Measurements from ENCODE around the gene ITIH2.
A peak's percentile ranks its signal among the peaks of the same experiment; 100 is the strongest.
"Not testable (repeated sequence)": the region's sequence is repeated elsewhere in the genome, so short reads cannot be mapped to it uniquely, and the experiment has no call there.

Gene ITIH2

GRCh38 chr10:7752251-7752650 is 49.1 kb downstream of the ITIH2 start:
- DNase-seq: no peak

- DNase-seq: no peak
Measured at GRCh38 chr10:7755103-7755502, 52.0 kb downstream of the ITIH2 start.

- DNase-seq: peak; percentile 39
Measured at GRCh38 chr10:7756360-7756992, 53.4 kb downstream of the ITIH2 start.

- no peak for DNase-seq
Measured at GRCh38 chr10:7763929-7764328, 60.8 kb downstream of the ITIH2 start.

- DNase-seq: no peak
Measured at GRCh38 chr10:7766241-7766640, 63.1 kb downstream of the ITIH2 start.

- no peak for DNase-seq
Measured at GRCh38 chr10:7767209-7767608, 64.1 kb downstream of the ITIH2 start.

GRCh38 chr10:7768417-7768816 is 65.3 kb downstream of the ITIH2 start:
- DNase-seq: no peak

- DNase-seq: peak; percentile 55
Measured at GRCh38 chr10:7773845-7774801, 71.0 kb downstream of the ITIH2 start.

- DNase-seq: no peak
Measured at GRCh38 chr10:7776777-7777176, 73.7 kb downstream of the ITIH2 start.

GRCh38 chr10:7782194-7782593 is 79.1 kb downstream of the ITIH2 start:
- not testable (repeated sequence) for DNase-seq

- no peak for DNase-seq
Measured at GRCh38 chr10:7786430-7786829, 83.3 kb downstream of the ITIH2 start.

- DNase-seq: no peak
Measured at GRCh38 chr10:7787150-7787856, 84.2 kb downstream of the ITIH2 start.

- DNase-seq: peak; percentile 79
Measured at GRCh38 chr10:7787857-7788638, 84.9 kb downstream of the ITIH2 start, which contains the start of the genes ATP5F1C and KIN. TSS of gene ATP5F1C (plus strand) at chr10:7788177. CDS start at chr10:7788208, 31 bp downstream. TSS of gene KIN (minus strand) at chr10:7787993. CDS start at chr10:7787933, 60 bp downstream.

GRCh38 chr10:7788639-7789286 is 85.6 kb downstream of the ITIH2 start:
- peak; percentile 4 for DNase-seq

GRCh38 chr10:7789390-7789789 is 86.3 kb downstream of the ITIH2 start:
- DNase-seq: peak; percentile 49

GRCh38 chr10:7792541-7792940 is 89.4 kb downstream of the ITIH2 start:
- DNase-seq: no peak

- DNase-seq: no peak
Measured at GRCh38 chr10:7794251-7795026, 91.3 kb downstream of the ITIH2 start.

GRCh38 chr10:7795605-7796004 is 92.5 kb downstream of the ITIH2 start:
- DNase-seq: no peak

- DNase-seq: no peak
Measured at GRCh38 chr10:7797582-7797981, 94.5 kb downstream of the ITIH2 start.

Measured in NCI-H2029 (cell line).